NCI-H446 treated with DMSO at 0.1 percent for 48 hours (cell line): ENCODE measurements around the gene ASAP2.

Source experiments
- DNase-seq: peaks from one replicate; lab custom pipeline; 2025; lab: John Stamatoyannopoulos, UW

ASAP2 gene

GRCh38 chr2:9205963-9206948, at the start of gene ASAP2:
ASAP2 (plus strand) TSS chr2:9206812; CDS start chr2:9207105, 293 bp downstream.
- peak; percentile 25 for DNase-seq

- no peak for DNase-seq
Observed at GRCh38 chr2:9158786-9159779, 47.5 kb upstream of the ASAP2 start.

- DNase-seq, result no peak
Observed at GRCh38 chr2:9160732-9161131, 45.9 kb upstream of the ASAP2 start.

- no peak for DNase-seq
Observed at GRCh38 chr2:9162841-9163240, 43.8 kb upstream of the ASAP2 start.

- no peak for DNase-seq
Observed at GRCh38 chr2:9163306-9164111, 43.1 kb upstream of the ASAP2 start.

- DNase-seq, result no peak
Observed at GRCh38 chr2:9164112-9164608, 42.5 kb upstream of the ASAP2 start.

- DNase-seq, result no peak
Observed at GRCh38 chr2:9165625-9166024, 41.0 kb upstream of the ASAP2 start.

GRCh38 chr2:9166579-9167377, 39.8 kb upstream of the ASAP2 start:
- DNase-seq, result no peak

GRCh38 chr2:9167718-9168657, 38.6 kb upstream of the ASAP2 start:
- no peak for DNase-seq

GRCh38 chr2:9168821-9169221, 37.8 kb upstream of the ASAP2 start:
- DNase-seq, result no peak

GRCh38 chr2:9169349-9170107, 37.1 kb upstream of the ASAP2 start:
- DNase-seq, result no peak

GRCh38 chr2:9170458-9171130, 36.0 kb upstream of the ASAP2 start:
- DNase-seq, result no peak

- no peak for DNase-seq
Observed at GRCh38 chr2:9174771-9175437, 31.7 kb upstream of the ASAP2 start.

- no peak for DNase-seq
Observed at GRCh38 chr2:9178110-9178903, 28.3 kb upstream of the ASAP2 start.

GRCh38 chr2:9178904-9179571, 27.6 kb upstream of the ASAP2 start:
- no peak for DNase-seq

GRCh38 chr2:9179572-9180201, 26.9 kb upstream of the ASAP2 start:
- DNase-seq, result no peak
